HG03457 (cell line): ENCODE results near the gene CDH23.

Experiments
- ATAC-seq: cut with Tn5 transposase; IDR thresholded peaks from one replicate; pipeline ENCODE4 v1.9.1; 2021; ENCODE audit warnings: moderate number of reproducible peaks; ENCODE audit not compliant: unreplicated experiment

Gene CDH23

DNA sequence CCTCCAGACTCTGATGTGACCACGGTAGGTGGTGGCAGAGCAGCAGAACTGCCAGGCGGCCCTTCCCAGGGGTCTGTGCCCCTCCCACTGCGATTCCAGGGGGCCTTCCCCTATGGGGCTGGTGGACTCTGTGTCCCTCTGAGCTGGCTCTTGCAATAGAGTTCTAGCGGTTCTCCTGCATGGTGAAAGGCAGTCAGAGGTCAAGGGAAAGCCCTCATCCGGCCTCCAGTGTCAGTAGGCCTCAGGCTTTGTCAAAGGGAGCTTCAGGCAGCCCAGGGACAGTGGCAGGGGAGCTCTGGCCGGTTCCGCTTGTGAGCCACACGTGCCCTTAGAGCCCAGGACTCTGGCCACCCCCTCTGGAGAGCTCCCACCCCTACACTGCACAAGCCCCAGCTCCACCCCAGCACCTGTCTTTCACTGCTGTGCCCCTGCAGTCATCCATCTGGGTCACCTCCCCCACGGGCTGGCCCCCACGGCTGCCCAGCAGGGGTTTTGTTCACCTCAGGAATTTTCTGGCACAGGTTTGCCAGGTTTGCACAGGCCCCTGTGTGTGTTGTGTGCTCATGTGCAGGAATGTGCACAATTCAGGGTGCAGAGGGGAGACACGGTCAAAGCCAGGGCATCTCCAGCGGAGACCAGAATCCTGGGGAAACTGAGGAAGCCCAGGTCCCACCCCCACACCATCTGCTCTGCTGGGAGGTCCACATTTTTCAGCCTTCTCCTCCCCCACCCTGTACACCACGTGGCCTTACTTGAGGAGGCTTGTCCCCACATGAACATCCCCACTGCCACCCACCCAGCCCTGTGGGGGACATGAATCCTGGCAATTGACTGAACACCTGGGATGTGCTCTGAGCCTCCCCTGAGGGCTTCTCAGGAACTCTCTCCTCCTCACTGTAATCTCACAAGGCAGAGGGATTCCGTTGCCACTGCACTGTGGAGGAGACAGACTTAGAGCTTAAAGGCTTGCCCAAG lies 299.1 kb downstream of the CDH23 start:
- ATAC-seq: no peak

DNA sequence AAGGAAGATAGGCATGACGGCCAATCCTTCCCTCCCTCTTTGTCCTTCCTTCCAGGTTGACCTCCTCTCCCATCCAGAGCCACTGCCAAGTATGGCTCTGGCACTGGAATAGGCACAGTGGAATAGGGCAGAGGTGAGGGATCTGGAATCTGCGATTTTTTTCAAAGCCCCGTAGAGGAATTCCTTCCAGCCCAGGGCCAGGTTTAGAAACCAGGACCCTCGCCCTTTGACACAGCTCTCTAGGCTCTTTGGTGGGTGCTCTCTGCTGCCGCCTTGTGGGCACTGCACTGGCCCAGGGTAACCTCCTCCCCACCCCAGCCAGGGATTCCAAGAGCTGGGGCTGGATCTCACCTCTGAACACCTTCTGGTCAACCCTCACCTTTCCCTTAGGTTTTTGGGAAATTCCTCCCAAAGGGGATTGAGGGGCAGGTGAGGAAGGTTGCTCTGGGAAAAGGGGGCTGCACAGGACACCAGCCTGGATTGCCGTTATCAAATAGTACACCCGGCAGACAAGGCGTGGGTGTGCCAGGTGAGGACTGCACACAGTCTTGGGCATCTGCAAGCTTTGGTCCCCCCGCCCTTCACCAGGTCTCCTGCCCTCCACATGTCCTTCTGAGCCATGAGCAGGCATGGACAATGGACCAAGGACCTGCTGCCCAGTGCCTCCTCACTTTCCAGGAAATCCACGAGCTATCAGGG lies 300.1 kb downstream of the CDH23 start:
- no peak for ATAC-seq

DNA sequence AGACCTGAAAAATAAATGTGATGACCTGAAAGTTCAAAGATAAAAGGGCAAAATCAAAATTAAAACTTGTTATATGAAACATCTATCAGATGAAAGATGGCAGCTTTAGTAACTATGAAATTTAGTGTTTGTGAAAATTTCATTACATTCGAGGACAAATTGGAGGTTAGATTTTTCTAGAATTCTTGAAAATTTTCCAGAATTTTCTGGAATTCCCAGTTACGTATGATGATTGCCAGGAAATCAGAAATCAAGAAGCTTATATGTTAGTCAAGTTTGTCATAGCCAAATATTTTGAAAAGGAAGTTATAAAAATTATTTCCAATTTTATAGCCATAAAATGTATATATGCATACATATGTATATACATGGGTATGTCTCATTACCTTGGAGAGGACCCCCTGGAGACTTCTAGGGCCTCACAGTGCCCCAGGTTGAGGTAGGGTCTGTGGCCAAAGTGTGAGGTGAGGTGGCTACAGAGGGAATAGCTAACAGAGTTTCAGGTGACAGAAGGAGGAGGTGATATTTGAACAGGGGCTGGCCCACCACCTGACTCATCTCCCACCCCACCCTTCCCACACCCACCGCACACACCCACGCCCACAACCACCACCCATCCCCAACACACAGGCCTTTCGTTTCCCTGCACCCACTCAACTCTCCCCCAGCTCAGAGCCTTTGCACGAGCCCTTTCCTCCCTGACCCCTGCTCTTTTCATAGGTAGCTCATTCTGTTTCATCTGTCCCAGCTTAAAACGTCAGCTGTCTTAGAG lies 301.4 kb downstream of the CDH23 start:
- ATAC-seq: no peak

DNA sequence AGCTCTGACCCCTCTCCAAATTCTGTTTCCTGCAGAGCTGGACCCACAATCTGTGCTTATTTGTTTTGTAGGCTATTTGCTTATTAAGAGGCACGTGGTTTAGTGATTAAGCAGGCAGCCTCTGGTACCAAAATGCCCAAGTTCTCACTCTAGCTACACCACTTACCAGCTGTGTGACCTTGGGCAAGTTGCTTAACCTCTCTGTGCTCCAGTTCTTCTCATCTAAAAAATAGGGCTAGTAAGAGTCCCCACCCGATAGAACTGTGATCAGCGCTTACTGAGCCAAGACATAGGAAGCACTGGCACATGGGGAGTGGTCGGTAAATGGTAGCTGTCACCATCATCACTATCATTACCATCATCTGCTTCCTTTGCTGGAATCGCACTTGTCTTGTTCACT lies 302.0 kb downstream of the CDH23 start:
- ATAC-seq: no peak

DNA sequence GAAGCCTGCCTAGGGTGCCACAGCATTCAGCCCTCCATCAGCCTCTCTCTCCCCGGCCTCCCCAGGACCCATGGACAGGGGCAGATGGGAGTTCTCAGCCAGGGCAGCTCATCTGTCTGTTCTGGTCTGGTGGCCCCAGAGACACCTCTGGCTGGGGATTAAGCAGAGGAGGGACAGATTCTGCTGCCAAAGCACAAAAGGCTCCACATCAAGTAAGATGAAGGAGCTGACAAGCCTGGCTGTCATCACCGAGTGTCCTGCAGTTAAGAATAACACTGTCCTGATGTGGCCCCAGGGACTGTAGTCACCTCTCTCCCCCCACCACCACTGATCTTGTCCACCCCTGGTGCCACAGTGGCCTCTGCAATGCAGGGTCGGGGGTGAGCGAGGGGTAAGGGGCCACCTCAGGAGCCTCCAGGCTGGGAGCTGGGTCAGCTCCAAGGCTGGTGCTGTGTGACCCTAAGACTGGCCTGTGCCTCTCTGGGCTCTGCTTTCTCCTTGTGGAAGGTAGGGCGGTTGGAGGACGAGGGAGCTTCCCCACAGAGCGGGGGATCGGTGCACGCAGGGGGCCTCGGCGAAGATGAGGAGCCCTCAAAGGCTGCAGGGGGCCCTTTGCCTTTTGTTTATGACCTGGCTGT lies 304.1 kb downstream of the CDH23 start:
- ATAC-seq: no peak

DNA sequence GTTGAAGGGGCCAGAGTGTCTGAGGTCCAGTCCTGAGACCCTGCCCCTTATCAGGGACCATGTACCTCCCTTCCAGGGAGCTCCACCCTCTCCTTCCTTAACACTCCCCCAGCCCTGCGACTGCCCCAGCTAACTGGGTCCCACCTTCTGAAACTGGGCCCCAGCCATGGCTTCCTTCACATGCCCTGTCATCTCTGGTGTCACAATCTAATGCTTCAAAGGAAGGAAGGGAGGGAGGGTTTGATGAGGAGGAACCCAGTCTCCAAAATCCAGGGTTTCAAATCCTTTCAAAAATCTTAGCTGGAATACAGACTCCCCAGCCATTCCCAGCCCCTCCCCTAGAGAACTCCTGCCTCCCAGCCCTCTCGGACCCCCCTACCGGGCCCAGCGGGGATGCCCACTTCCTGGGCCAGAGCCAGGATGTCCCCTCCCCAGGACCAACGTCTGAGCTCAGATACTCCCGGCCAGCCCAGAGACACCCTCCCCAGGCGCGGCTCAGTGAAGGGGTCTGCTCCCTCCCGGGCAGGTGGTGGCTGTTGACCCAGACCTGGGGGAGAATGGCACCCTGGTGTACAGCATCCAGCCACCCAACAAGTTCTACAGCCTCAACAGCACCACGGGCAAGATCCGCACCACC lies 304.9 kb downstream of the CDH23 start:
- no peak for ATAC-seq

DNA sequence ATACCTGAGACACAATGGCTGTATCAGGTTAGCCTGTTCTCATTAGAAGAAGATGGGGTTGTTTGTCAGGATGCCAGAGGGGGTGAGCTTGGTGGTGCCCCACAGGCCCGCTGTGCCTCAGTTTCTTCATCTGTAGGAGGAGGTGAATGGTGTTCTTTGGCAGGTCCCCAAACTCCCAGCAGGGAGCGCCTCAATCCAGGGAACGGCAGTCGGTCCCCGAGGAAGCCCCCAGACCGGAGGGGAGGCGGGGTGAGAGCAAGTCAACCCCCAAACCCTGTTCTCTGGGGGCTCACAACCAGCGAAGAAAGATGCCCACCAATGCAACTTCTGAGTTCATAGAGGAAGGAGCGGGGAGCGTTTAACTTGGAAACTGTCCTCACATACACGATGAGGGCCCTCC lies 306.9 kb downstream of the CDH23 start:
- ATAC-seq: no peak

DNA sequence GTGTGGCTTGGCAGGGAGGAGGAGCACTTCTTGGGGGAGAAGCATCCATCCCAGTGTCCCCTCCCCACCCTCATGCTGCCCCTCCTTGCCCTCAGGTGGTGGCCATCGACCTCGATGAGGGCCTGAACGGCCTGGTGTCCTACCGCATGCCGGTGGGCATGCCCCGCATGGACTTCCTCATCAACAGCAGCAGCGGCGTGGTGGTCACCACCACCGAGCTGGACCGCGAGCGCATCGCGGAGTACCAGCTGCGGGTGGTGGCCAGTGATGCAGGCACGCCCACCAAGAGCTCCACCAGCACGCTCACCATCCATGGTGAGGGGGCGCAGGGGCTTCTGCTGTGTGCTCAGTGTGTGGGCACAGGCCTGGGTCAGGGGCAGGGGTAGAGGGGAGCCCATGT lies 308.1 kb downstream of the CDH23 start:
- ATAC-seq: no peak

DNA sequence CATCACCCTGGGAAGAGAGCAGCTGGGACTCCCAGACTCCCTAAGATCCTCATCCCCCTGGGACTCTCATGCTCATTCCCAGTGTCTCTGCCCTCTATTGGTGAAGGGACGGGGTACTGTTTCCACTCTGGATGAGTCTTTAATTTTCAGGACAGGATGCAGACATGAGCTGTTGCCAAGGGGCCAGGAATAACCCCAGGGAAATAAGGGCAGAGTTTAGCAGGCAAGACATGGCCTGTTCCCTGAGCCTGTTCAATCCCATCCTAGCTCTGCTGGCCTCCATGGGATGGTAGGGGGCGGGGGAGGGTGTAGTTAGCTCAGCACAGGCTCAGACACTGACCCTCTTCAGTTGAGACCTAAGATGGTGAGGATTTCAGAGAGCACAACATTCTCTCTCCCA lies 308.9 kb downstream of the CDH23 start:
- no peak for ATAC-seq

DNA sequence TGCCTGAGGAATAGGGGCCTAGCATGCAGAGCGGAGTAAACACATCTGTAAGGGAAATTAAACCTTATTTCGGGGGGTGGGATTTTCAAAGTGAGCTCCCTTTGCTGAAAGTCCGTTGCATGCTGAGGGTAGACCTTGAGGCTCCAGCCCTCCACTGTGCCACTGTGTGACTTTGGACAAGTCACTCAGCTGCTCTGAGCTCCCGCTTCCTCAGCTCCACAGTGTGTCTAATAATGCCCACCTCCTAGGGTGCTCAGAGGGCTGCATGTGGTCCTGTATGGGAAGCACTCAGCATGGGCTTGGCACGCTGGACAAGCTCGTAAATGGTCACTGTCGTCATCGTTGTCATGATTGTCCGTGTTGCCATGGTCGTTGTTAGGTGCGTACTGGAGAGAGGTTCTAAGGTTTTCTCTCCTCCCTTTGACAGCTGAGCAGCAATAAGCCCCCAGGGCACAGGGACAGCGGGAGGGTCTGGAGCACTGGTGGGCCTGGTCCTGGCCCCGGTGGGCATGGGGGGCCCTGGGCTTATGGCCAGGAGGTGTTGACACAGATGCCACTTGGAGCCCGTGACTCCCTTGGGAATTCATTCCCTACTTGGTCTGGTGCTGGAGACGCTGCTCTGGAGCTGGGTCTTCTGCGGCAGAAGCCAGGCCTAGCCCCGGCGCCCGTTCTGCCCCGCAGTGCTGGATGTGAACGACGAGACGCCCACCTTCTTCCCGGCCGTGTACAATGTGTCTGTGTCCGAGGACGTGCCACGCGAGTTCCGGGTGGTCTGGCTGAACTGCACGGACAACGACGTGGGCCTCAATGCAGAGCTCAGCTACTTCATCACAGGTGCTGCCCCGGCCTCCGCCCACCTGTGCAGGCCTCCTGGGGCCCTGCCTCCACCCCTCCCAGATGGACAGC lies 309.7 kb downstream of the CDH23 start:
- no peak for ATAC-seq

DNA sequence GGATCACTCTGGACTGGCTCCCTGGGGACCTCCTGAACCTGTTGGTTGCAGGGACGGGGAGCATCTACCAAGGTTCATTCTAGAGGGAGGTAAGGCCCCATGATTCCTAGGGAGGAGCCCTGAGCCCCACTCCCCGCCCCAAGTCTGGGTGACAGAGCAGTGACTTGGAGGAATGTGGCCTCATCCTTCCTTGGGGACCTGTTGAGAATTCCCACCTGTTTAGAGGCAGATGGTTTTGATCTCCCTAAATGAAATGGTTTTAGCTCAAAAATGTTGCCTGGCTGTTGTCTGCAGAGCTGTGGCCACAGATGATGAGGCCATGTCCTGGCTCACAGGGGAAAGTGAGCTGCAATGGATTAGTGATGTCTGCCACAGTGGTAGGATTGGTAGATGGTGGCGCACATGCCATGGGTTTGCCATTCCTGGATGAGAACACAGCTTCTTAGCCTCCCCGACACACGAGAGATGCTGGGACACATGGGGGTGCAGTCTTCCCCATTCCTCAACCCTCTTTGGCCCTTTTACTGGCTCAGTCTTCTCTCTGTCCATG lies 310.6 kb downstream of the CDH23 start:
- no peak for ATAC-seq

DNA sequence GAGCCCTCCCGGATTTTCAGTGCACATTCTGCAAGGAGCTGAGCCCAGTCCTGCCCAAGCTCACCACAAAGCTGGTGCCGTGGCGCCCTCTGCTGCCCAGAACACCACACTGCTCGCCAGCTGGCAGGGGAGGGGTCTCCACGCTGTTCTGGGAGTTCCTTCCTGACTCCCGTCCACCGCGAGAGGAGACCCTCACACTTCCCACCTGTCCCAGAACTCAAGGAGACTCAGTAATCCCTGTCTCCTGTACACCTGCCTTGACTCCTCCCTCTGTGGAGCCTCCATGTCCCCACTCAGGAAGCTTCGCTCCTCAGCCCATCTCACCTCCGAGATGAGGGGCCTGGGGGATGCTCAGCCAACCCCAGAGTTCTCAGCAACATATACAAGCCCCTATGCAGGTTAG lies 311.6 kb downstream of the CDH23 start:
- ATAC-seq: no peak

DNA sequence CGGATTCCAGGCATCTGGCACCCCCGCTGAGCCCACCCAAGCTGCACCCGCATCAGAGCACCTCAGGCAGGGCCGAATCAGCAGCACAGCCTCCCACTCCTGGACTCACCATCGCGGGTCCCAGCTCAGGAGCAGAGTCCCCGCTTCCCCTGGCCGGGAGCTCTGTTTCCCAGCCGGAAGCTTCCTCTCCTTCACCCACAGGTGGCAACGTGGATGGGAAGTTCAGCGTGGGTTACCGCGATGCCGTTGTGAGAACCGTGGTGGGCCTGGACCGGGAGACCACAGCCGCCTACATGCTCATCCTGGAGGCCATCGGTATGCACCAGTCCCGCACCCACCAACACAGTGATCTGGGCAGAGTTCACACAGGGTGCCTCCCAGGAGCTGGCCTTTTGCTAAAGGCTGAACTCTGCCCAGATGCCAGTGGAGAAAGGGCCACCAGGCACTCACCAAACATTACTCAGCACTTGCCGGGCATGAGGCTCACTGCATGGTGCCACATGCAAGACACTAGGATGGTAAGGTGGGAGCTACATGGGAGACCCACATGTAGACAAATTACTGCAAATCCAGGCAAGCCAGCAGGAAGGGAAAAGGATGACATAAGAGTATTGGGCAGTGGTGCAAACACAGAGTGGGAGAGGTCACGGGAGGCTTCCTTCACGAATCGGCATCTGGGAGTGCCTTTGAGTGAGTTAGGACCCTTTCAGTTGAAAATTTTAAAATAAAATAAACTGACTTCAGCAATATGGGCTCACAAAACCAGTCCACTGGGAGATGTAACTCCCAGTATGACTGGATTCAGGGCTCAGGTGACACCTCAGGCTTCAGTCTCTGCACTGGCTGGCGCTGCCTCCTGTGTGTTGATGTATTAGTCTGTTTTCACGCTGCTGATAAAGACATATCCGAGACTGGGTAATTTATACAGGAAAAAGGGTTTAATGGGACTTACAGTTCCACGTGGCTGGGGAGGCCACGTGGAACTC lies 312.5 kb downstream of the CDH23 start:
- ATAC-seq: no peak

DNA sequence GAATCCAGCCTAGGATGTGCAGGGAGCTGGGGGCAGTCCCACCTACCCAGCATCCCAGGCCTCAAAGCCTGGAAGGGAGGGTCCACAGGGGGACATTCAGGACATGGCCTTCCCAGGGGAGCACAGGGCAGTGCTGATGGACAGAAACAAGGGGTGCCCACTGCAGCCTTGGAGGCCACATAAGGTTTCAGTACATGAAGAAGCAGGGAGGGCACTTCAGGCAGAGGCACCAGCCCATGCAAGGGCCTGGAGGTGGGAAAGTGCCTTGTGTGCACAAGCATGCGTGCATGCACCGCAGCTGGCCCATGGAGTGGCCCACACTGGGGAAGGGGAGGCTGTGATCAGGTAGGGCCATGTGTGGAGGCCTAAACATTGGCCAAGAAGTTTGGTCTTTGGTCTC lies 313.8 kb downstream of the CDH23 start:
- no peak for ATAC-seq

DNA sequence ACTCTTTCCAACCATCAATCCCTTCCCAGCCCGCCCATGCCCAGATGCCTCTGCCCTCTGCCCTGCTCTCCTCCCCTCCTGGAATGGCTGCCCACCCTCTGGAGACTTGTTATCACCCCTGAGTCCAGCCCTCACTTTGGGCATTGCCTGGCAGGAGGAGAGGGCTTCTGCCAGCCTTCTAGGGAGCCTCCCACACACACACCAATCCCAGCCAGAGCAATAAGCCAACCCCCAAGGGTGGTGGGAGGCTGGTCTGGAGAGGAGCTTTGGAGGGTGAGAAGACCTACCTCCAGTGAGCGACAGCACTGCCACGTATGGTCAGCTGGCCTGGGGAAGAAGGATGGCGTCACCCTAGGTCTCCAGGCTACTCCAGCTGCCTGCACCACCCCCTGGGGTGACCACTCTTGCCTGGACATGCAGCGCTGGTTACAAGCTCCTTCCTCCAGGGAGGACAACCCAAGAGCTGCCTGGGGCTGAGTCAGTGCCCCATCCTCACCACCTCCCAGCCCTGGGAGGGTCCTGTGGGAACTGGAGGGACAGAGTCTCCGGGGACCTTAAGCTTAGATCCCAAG lies 314.4 kb downstream of the CDH23 start:
- no peak for ATAC-seq

DNA sequence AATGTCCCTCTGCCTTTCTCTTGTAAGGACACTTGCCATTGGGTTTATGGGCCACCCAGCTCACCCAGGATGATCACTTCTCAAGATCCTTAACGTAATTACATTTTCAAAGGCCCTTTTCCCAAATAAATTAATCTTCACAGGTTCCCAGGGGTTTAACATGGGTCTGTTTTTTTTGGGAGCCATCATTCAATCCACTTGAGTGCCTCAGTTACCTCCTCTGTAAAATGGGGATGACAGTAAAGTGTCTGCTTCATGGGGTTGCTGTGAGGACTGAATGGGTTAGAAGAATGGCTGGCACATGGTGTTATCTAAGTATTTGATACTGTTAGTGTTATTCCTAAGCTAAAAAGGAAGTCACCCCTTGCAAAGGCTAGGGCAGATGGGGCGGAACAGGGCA lies 315.4 kb downstream of the CDH23 start:
- no peak for ATAC-seq

DNA sequence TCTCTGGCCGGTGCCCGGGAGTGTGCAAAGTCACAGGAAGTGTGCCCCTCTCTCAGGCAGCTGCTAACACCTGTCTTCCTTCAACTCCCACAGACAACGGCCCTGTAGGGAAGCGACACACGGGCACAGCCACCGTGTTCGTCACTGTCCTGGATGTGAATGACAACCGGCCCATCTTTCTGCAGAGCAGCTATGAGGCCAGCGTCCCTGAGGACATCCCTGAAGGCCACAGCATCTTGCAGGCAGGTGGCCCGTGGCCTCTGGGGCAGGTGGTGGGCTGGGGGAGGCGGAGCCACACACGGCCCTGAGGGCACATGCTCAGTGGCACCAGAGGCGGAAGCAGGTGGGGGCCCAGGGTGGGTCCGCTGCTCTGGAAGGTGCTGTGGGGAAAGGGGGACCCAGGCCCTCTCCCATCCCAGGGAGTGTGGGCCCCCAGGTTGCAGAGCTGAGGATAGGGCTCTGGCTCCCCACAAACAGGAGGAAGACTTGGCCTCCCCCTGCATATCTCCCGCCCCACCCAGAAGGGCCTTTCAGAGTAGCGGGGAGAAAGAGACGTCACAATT lies 315.9 kb downstream of the CDH23 start:
- ATAC-seq: no peak
